Measurements from ENCODE around the gene PLEKHJ1.

PLEKHJ1 gene

GRCh38 chr19:2251106-2252054 lies 15.3 kb upstream of the PLEKHJ1 start:
- TF ChIP-seq, protein P1, sequence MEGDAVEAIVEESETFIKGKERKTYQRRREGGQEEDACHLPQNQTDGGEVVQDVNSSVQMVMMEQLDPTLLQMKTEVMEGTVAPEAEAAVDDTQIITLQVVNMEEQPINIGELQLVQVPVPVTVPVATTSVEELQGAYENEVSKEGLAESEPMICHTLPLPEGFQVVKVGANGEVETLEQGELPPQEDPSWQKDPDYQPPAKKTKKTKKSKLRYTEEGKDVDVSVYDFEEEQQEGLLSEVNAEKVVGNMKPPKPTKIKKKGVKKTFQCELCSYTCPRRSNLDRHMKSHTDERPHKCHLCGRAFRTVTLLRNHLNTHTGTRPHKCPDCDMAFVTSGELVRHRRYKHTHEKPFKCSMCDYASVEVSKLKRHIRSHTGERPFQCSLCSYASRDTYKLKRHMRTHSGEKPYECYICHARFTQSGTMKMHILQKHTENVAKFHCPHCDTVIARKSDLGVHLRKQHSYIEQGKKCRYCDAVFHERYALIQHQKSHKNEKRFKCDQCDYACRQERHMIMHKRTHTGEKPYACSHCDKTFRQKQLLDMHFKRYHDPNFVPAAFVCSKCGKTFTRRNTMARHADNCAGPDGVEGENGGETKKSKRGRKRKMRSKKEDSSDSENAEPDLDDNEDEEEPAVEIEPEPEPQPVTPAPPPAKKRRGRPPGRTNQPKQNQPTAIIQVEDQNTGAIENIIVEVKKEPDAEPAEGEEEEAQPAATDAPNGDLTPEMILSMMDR (IDR thresholded peaks at IDR 0.05; ENCODE audit: borderline replicate concordance, insufficient read depth, low read depth, low read length) = no peak
- no peak overlapping the region for H3K4me3 ChIP-seq (ENCODE audit: low read depth, low read length)

GRCh38 chr19:2250766-2251105 lies 14.6 kb upstream of the PLEKHJ1 start:
- TF ChIP-seq, protein P1 (IDR thresholded peaks at IDR 0.05; ENCODE audit: borderline replicate concordance, insufficient read depth, low read depth, low read length) = no peak
- H3K4me3 ChIP-seq (ENCODE audit: low read depth, low read length) = no peak overlapping the region

GRCh38 chr19:2249880-2250765 lies 14.0 kb upstream of the PLEKHJ1 start:
- H3K4me3 ChIP-seq (ENCODE audit: low read depth, low read length) = no peak overlapping the region

GRCh38 chr19:2249010-2249866 lies 13.1 kb upstream of the PLEKHJ1 start, which contains the start of gene AMH:
AMH (plus strand) TSS chr19:2249323; CDS start chr19:2249333, 10 bp downstream.
- no peak within 1 kb of the TSS for H3K4me3 ChIP-seq (ENCODE audit: low read depth, low read length)
- TF ChIP-seq, protein P1 (IDR thresholded peaks at IDR 0.05; ENCODE audit: borderline replicate concordance, insufficient read depth, low read depth, low read length) = no peak

More at GRCh38 chr19:2249880-2250765, 14.0 kb upstream of the PLEKHJ1 start:
- TF ChIP-seq, protein P1 (IDR thresholded peaks at IDR 0.05; ENCODE audit: borderline replicate concordance, insufficient read depth, low read depth, low read length) = no peak

DNA sequence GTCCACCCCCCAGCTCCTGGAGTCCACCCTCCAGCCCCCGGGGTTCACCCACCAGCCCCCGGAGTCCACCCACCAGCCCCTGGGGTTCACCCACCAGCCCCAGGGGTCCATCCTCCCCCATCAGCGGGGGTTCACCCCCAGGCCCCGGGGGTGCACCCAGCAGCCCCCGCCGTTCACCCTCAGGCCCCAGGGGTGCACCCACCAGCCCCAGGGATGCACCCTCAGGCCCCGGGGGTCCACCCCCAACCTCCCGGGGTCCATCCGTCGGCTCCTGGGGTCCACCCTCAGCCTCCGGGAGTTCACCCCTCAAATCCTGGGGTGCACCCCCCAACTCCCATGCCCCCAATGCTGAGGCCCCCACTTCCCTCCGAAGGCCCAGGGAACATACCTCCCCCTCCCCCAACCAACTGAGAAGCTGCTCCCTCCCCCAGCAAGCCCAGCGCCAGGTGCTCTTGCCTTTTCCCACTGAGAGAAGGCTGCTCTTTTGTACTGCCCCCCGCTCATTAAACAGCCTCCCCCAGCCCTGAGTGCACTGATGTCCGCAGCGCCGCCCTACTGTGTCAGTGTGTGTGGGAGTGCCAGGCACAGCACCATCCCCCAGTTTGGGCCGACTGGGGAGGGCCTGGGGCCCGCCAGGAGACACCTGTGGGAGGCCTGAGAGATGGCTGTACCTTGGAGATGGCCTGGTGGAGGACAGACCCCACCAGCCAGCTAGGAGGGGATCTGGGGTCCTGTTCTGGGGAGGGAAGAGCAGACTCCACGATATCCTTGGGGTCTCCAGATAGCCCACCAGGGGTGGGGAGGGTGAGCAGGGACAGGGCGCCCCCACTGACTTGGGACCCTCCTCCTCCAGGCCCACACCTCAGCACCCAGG lies 12.2 kb upstream of the PLEKHJ1 start:
- TF ChIP-seq, protein P1 (IDR thresholded peaks at IDR 0.05; ENCODE audit: borderline replicate concordance, insufficient read depth, low read depth, low read length) = no peak
- H3K4me3 ChIP-seq (ENCODE audit: low read depth, low read length) = no peak overlapping the region

Data from GM12875 (cell line).